ENCODE measurements around the gene NR3C2. TPM values are rescaled to one million over a fixed set of nuclear protein-coding genes. Genes with fewer than 3 reads are reported as not detected.

Gene NR3C2
- polyA plus RNA-seq, 1 of the 3 experiments (the other 2 are of a cell fraction) = 0.02 TPM

GRCh38 chr4:148332486-148332885, 109.7 kb downstream of the NR3C2 start:
- ChIA-PET POLR2A (no interaction called here), CTCF (no interaction called here)
- H2AFZ ChIP-seq (ENCODE audit: low read depth) = no peak overlapping the region

More at GRCh38 chr4:148332486-148332885, 109.7 kb downstream of the NR3C2 start:
- H3K9me3 ChIP-seq = no peaks in the 10 kb centered on the region
- H4K20me1 ChIP-seq (ENCODE audit: insufficient read depth) = no peaks in the 10 kb centered on the region
- H3K27me3 ChIP-seq (ENCODE audit: insufficient read depth) = no peaks in the 10 kb centered on the region
- H3K9ac ChIP-seq = no peak overlapping the region
- H3K79me2 ChIP-seq (ENCODE audit: insufficient read depth) = no peaks in the 10 kb centered on the region
- no peak overlapping the region for H3K27ac ChIP-seq (ENCODE audit: low read depth in 2 of 2, low read length in 1 of 2)
- H3K9me2 ChIP-seq = no peaks in the 10 kb centered on the region
- WGBS (ENCODE audit: low lambda C conversion rate) = 25% methylated on average over 2 of the region's 2 CpGs
- no peak for DNase-seq
- H3K4me1 ChIP-seq (ENCODE audit: control insufficient read depth in 1 of 2, insufficient read depth in 2 of 2, low read depth in 1 of 2, low read length in 1 of 2) = no peaks in the 10 kb centered on the region
- H3K4me3 ChIP-seq (ENCODE audit: low read depth in 2 of 2, low read length in 1 of 2) = no peak overlapping the region
- H3K4me2 ChIP-seq = no peak overlapping the region
- no peaks in the 10 kb centered on the region for H3F3A ChIP-seq (replicated peaks; ENCODE audit: insufficient read depth)
- no peak for TF ChIP-seq FOXM1 (IDR thresholded peaks at IDR 0.05; ENCODE audit: low read depth)
- no peak for TF ChIP-seq GABPA (IDR thresholded peaks at IDR 0.05; ENCODE audit: low read depth)
- TF ChIP-seq RFX5 (IDR thresholded peaks at IDR 0.05; ENCODE audit: low read length) = no peak
- TF ChIP-seq GATA2 (CRISPR knock-in tag; IDR thresholded peaks at IDR 0.05) = no peak
- no peak for TF ChIP-seq NRF1 (IDR thresholded peaks at IDR 0.05; ENCODE audit: low read depth, low read length)
- no peak for TF ChIP-seq MEF2A (IDR thresholded peaks at IDR 0.05; ENCODE audit: borderline replicate concordance, low read depth)
- no peak for TF ChIP-seq USF1 (IDR thresholded peaks at IDR 0.05; ENCODE audit: borderline replicate concordance, low read depth)
- no peak for TF ChIP-seq TCF12 (IDR thresholded peaks at IDR 0.05)
- TF ChIP-seq JUND (IDR thresholded peaks at IDR 0.05) = no peak
- no peak for TF ChIP-seq ZBTB33 (IDR thresholded peaks at IDR 0.05; ENCODE audit: borderline replicate concordance, low read depth)
- TF ChIP-seq REST (IDR thresholded peaks at IDR 0.05; ENCODE audit: low read depth, low read length) = no peak
- TF ChIP-seq ELF1 (IDR thresholded peaks at IDR 0.05) = no peak
- no peak for TF ChIP-seq RAD21 (IDR thresholded peaks at IDR 0.05; ENCODE audit: low read length)
- TF ChIP-seq EP300 (IDR thresholded peaks at IDR 0.05; ENCODE audit: borderline replicate concordance in 1 of 2, low read depth in 1 of 2, low read length in 1 of 2) = no peak
- no peaks in the 10 kb centered on the region for H3K36me3 ChIP-seq (replicated peaks in 1 of 2; ENCODE audit: control insufficient read depth in 1 of 2, insufficient read depth in 2 of 2, low read length in 1 of 2)

Data from SK-N-SH (cell line).